GM12875 (cell line): Measurements from ENCODE around the gene KCTD12.

ENCODE experiments used
- H3K4me3 ChIP-seq: one replicate; pipeline ENCODE4 v1.5.1; 2011; ENCODE audit warnings: low read depth, low read length, control low read depth
- TF ChIP-seq, protein P1 (sequence below): IDR thresholded peaks from 2 replicates; pipeline ENCODE4 v1.5.1; 2011; ENCODE audit warnings: low read depth, mild to moderate bottlenecking, control low read depth, inconsistent platforms, low read length, moderate library complexity, borderline replicate concordance; ENCODE audit not compliant: insufficient read depth

The KCTD12 gene

DNA sequence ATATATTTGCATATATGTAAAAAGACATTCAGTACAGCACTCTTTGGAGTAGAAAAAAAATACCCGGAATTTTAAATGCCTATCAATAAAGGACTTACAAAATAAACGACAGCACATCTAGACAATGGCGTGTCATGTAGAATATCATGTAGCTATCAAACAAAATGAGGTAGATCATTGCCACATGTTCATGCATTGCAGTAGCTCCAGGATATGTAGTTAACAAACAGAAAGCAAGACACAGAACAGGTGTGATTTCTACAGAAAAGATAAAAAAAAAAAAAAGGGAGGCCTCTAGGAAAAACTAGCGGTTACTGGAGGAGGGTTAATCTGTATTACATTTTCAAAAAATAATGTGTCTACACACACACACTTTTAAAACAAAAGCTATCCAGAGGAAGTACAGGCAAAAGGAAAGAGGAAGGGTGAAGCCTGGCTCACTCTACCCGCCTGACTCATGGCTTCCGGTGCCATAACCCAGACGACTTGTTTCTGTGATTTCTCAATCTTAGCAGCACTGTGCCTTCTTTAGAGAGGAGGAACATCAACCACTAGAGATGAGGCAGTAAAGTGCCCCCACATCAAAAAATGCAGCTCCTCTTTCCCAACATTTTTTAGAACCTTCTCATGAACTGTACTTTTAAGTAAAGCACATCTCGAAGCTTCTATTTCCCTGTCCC lies 6.9 kb downstream of the KCTD12 start:
- no peak overlapping the region for H3K4me3 ChIP-seq
- TF ChIP-seq, protein P1, sequence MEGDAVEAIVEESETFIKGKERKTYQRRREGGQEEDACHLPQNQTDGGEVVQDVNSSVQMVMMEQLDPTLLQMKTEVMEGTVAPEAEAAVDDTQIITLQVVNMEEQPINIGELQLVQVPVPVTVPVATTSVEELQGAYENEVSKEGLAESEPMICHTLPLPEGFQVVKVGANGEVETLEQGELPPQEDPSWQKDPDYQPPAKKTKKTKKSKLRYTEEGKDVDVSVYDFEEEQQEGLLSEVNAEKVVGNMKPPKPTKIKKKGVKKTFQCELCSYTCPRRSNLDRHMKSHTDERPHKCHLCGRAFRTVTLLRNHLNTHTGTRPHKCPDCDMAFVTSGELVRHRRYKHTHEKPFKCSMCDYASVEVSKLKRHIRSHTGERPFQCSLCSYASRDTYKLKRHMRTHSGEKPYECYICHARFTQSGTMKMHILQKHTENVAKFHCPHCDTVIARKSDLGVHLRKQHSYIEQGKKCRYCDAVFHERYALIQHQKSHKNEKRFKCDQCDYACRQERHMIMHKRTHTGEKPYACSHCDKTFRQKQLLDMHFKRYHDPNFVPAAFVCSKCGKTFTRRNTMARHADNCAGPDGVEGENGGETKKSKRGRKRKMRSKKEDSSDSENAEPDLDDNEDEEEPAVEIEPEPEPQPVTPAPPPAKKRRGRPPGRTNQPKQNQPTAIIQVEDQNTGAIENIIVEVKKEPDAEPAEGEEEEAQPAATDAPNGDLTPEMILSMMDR: no peak

GRCh38 chr13:76878043-76878442 lies 8.2 kb downstream of the KCTD12 start:
- TF ChIP-seq, protein P1: no peak
- no peak overlapping the region for H3K4me3 ChIP-seq

DNA sequence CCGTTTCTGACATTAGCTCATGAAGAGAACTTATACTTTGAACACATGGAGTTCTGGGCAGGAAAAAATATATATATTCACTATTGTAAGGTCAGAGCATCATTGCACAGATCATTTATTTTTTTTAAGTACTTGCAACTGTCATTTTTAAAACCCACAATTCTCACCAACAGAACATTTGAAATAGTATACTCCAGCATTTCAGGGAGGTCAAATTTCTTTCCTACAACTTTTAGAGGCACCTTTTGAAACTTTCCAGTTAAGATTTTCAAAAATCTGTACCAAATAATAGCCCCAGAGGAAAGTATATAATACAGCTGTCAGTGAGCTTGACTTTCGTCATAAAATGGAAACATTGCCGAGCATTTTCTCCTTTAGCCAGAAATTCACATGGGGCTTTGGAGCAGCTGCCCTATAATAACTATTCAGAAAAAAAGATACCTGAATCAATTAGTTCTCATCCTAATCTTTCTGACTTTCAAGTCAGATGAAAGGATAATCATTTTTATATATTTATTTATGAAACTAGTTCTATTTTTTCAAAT lies 10.9 kb downstream of the KCTD12 start:
- TF ChIP-seq, protein P1: no peak
- H3K4me3 ChIP-seq: no peak overlapping the region

DNA sequence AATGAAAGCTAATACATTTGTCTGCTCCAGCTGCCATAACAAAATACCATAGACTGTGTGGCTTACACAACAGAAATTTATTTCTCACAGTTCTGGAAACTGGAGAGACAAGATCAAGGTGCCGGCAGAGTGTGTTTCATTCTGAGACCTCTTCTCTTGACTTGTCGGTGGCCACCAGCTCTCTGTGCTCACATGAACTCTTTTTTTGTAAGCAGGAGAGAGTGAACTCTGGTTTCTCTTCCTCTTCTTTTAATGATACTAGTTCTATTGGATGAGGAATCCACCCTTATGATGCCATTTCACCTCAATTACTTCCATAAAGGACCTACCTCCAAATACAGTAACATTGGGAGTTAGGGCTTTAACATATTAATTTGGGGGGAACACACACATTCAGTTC lies 11.7 kb downstream of the KCTD12 start:
- TF ChIP-seq, protein P1: no peak
- H3K4me3 ChIP-seq: no peak overlapping the region

DNA sequence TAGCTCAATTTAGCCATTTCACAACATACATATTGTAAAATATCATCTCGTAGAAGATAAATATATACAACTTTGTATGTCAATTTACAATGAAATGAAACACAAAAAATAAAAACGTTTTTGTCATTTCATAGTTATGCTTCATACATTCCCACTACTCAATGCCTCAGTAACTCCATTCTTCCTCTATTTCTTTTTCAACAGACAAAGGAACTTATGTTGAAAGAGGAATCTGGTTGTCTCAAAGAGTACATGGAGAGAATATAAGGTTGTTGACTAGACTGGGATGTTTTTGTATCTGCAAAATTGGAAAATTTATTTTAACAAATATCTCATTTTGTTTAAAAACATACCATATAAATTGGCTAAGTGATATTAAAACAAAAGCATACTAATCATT lies 12.8 kb downstream of the KCTD12 start:
- no peak overlapping the region for H3K4me3 ChIP-seq
- TF ChIP-seq, protein P1: no peak

- TF ChIP-seq, protein P1: no peak
- no peak overlapping the region for H3K4me3 ChIP-seq
Measured at GRCh38 chr13:76872675-76873074, 13.5 kb downstream of the KCTD12 start.

DNA sequence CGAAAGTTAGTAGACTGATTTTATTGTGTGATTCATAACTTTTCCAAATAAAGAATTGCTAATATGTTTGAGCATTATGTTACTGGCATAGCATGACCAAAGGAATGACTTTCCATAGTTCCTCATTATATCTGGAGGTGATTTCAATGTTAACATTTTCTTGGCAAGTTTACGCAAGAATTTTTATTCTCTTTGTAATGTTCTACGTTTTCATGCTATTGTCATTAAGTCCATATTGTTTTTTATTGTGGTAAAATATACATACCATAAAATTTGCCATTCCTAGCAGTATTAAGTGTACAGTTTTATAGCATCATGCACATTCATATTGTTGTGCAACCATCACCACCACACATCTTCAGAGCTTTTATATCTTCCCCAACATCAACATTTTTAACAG lies 14.8 kb downstream of the KCTD12 start:
- TF ChIP-seq, protein P1: no peak
- no peak overlapping the region for H3K4me3 ChIP-seq
